ENCODE data around the gene NRROS. TPM values are rescaled to one million over a fixed set of nuclear protein-coding genes. Genes with fewer than 3 reads are reported as not detected.

NRROS gene
- total and polyA plus RNA-seq, 8 donors: 4.8 to 21.8 (median 7.6) TPM

- Histone ChIP-seq H3K36me3 (no peaks in the 10 kb centered on the region), H3K27me3 (no peaks in the 10 kb centered on the region), H3K9me3 (no peaks in the 10 kb centered on the region), H3K4me1 (peaks cover 0 to 58% of the 10 kb centered on the region in 2 donors), H3K27ac (peak overlapping the region in 1 of 2 donors; percentile 88), H3K4me3 (peak overlapping the region in 1 of 2 donors; percentile 17)
- ATAC-seq: peak; percentile 70
- intact Hi-C loops (cut with DNase I): no loop called here
- TF ChIP-seq CTCF (IDR thresholded peaks at IDR 0.05): no peak
- DNase-seq: peak in 1 of 4 donors; percentile 49
Measured at GRCh38 chr3:196624067-196624790, 15.3 kb upstream of the NRROS start.

- Histone ChIP-seq H3K27me3 (no peaks in the 10 kb centered on the region), H3K27ac (peak overlapping the region; percentile 33 to 88), H3K9me3 (no peaks in the 10 kb centered on the region), H3K4me3 (peak overlapping the region in 1 of 2 donors; percentile 17), H3K36me3 (no peaks in the 10 kb centered on the region), H3K4me1 (peaks cover 0 to 60% of the 10 kb centered on the region in 2 donors)
- DNase-seq (peak in 1 of 4 donors; percentile 76), ATAC-seq (peak; percentile 61)
- intact Hi-C loops (cut with DNase I): no loop called here
- TF ChIP-seq CTCF (IDR thresholded peaks at IDR 0.05): no peak
Measured at GRCh38 chr3:196624907-196625306, 14.6 kb upstream of the NRROS start.

GRCh38 chr3:196625331-196625730, 14.2 kb upstream of the NRROS start:
- Histone ChIP-seq H3K27ac (peak overlapping the region; percentile 33 to 88), H3K9me3 (no peaks in the 10 kb centered on the region), H3K27me3 (no peaks in the 10 kb centered on the region), H3K4me1 (peaks cover 0 to 56% of the 10 kb centered on the region in 2 donors), H3K36me3 (no peaks in the 10 kb centered on the region), H3K4me3 (no peak overlapping the region)
- DNase-seq: no peak
- no peak for TF ChIP-seq CTCF (IDR thresholded peaks at IDR 0.05)
- intact Hi-C loops (cut with DNase I): no loop called here
- no peak for ATAC-seq

- Histone ChIP-seq H3K4me1 (peaks cover 0 to 47% of the 10 kb centered on the region in 2 donors), H3K9me3 (no peaks in the 10 kb centered on the region), H3K4me3 (no peak overlapping the region), H3K36me3 (no peaks in the 10 kb centered on the region), H3K27ac (no peak overlapping the region), H3K27me3 (no peaks in the 10 kb centered on the region)
- ATAC-seq: no peak
- no peak for DNase-seq
- TF ChIP-seq CTCF (IDR thresholded peaks at IDR 0.05): no peak
- intact Hi-C loops (cut with DNase I): no loop called here
Measured at GRCh38 chr3:196627918-196628231, 11.6 kb upstream of the NRROS start.

- no peaks in the 10 kb centered on the region for H3K36me3 ChIP-seq
- no peak overlapping the region for H3K4me3 ChIP-seq
- no peaks in the 10 kb centered on the region for H3K27me3 ChIP-seq
- peaks cover 0 to 47% of the 10 kb centered on the region in 2 donors for H3K4me1 ChIP-seq
- peak overlapping the region in 1 of 2 donors; percentile 39 for H3K27ac ChIP-seq
- DNase-seq (no peak), ATAC-seq (no peak)
- intact Hi-C loops (cut with DNase I): no loop called here
- no peaks in the 10 kb centered on the region for H3K9me3 ChIP-seq
- no peak for TF ChIP-seq CTCF (IDR thresholded peaks at IDR 0.05)
Measured at GRCh38 chr3:196629228-196629627, 10.3 kb upstream of the NRROS start.

All from left lung (tissue), 10 donors.